ENCODE measurements around the gene DIPK1A.
A peak's percentile ranks its signal among the peaks of the same experiment; 100 is the strongest.

DNA sequence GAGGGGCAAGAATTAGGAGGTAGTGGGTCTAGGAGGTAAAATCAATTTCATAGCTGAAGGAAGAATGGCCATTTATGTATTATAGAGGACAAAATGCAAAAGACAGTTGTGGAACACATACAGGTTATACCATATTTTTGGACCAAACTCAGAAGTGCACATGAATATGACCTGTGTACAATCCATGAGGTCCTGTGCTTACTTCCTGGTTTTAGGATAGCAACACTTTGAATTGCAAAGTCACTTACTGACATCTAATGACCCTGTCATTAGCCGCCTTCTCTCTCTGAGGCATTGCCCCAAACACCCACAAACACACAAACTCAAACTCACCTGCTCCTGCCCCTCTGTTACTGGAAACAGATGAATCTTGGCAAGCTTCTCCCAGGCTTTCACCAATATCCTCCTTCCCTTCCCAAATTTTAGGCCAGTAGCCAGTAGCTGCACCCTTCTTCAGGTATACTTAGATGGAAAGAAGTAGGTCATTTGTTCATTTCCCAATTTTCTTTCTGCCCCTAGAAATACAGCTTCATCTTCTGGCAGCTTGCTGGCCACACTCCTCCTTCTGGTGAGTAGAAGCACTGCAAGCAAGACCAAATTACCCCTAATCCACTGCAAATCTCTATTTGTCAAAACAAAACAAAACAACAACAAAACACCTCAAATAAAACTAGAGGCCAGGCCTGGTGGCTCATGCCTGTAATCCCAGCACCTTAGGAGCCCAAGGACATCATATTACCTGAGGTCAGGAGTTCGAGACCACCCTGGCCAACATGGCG lies 143.1 kb downstream of the DIPK1A start:
- TF ChIP-seq, protein P1, sequence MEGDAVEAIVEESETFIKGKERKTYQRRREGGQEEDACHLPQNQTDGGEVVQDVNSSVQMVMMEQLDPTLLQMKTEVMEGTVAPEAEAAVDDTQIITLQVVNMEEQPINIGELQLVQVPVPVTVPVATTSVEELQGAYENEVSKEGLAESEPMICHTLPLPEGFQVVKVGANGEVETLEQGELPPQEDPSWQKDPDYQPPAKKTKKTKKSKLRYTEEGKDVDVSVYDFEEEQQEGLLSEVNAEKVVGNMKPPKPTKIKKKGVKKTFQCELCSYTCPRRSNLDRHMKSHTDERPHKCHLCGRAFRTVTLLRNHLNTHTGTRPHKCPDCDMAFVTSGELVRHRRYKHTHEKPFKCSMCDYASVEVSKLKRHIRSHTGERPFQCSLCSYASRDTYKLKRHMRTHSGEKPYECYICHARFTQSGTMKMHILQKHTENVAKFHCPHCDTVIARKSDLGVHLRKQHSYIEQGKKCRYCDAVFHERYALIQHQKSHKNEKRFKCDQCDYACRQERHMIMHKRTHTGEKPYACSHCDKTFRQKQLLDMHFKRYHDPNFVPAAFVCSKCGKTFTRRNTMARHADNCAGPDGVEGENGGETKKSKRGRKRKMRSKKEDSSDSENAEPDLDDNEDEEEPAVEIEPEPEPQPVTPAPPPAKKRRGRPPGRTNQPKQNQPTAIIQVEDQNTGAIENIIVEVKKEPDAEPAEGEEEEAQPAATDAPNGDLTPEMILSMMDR (IDR thresholded peaks at IDR 0.05): peak; percentile 55 to 61 (median 56)
- TF ChIP-seq POLR2A (IDR thresholded peaks at IDR 0.05): no peak
